Adipocyte (in vitro differentiated cells): ENCODE measurements around the gene LEMD3.
A peak's percentile ranks its signal among the peaks of the same experiment; 100 is the strongest.

Source experiments
- DNase-seq: peaks from one replicate; pipeline ENCODE4 v3.0.0-alpha.2; 2015; ENCODE audit warnings: low read depth
- H3K27me3 ChIP-seq: replicated peaks from 2 replicates; pipeline ENCODE4 v1.7.0; 2013; ENCODE audit warnings: mild to moderate bottlenecking, low read length, moderate library complexity; ENCODE audit not compliant: control insufficient read depth, insufficient read depth
- H3K36me3 ChIP-seq: 2 replicates; pipeline ENCODE4 v1.7.0; 2013; ENCODE audit warnings: low read length, mild to moderate bottlenecking, moderate library complexity; ENCODE audit not compliant: control insufficient read depth, insufficient read depth, severe bottlenecking
- H3K4me1 ChIP-seq: 2 replicates; pipeline ENCODE4 v1.7.0; 2013; ENCODE audit warnings: mild to moderate bottlenecking, low read length, moderate library complexity; ENCODE audit not compliant: control insufficient read depth, insufficient read depth
- H3K4me3 ChIP-seq: 2 replicates; pipeline ENCODE4 v1.7.0; 2013; ENCODE audit warnings: mild to moderate bottlenecking, low read length, moderate library complexity
- H3K9ac ChIP-seq: 2 replicates; pipeline ENCODE4 v1.7.0; 2013; ENCODE audit warnings: mild to moderate bottlenecking, low read length, moderate library complexity
- H3K9me3 ChIP-seq: 2 replicates; pipeline ENCODE4 v1.7.0; 2013; ENCODE audit warnings: mild to moderate bottlenecking, low read length, moderate library complexity; ENCODE audit not compliant: control insufficient read depth

The LEMD3 gene

GRCh38 chr12:65208964-65209654 lies 39.7 kb downstream of the LEMD3 start:
- no peak overlapping the region for H3K4me3 ChIP-seq
- H3K4me1 ChIP-seq, result no peaks in the 10 kb centered on the region
- H3K9me3 ChIP-seq, result no peaks in the 10 kb centered on the region
- no peaks in the 10 kb centered on the region for H3K27me3 ChIP-seq
- no peak overlapping the region for H3K9ac ChIP-seq
- peaks cover 3% of the 10 kb centered on the region for H3K36me3 ChIP-seq
- DNase-seq, result no peak

- H3K27me3 ChIP-seq, result no peaks in the 10 kb centered on the region
- no peak overlapping the region for H3K4me3 ChIP-seq
- H3K4me1 ChIP-seq, result no peaks in the 10 kb centered on the region
- H3K9ac ChIP-seq, result no peak overlapping the region
- no peaks in the 10 kb centered on the region for H3K9me3 ChIP-seq
- no peak for DNase-seq
- peaks cover 3% of the 10 kb centered on the region for H3K36me3 ChIP-seq
These were observed 40.3 kb downstream of the LEMD3 start for GRCh38 chr12:65209655-65210043.

GRCh38 chr12:65217086-65217485 lies 47.7 kb downstream of the LEMD3 start:
- Histone ChIP-seq H3K9ac (no peak overlapping the region), H3K36me3 (peaks cover 43% of the 10 kb centered on the region), H3K4me3 (no peak overlapping the region), H3K27me3 (no peaks in the 10 kb centered on the region), H3K4me1 (no peaks in the 10 kb centered on the region), H3K9me3 (peaks cover 13% of the 10 kb centered on the region)
- no peak for DNase-seq

- H3K4me3 ChIP-seq, result no peak overlapping the region
- H3K36me3 ChIP-seq, result peaks cover 47% of the 10 kb centered on the region
- no peaks in the 10 kb centered on the region for H3K4me1 ChIP-seq
- no peaks in the 10 kb centered on the region for H3K27me3 ChIP-seq
- no peak for DNase-seq
- H3K9me3 ChIP-seq, result peaks cover 16% of the 10 kb centered on the region
- H3K9ac ChIP-seq, result no peak overlapping the region
These were observed 51.4 kb downstream of the LEMD3 start for GRCh38 chr12:65220761-65221160.

GRCh38 chr12:65229441-65229840 lies 60.1 kb downstream of the LEMD3 start:
- peaks cover 12% of the 10 kb centered on the region for H3K9me3 ChIP-seq

GRCh38 chr12:65232476-65233077 lies 63.2 kb downstream of the LEMD3 start:
- Histone ChIP-seq H3K9me3 (peaks cover 9% of the 10 kb centered on the region), H3K9ac (peak overlapping the region; percentile 5), H3K36me3 (peaks cover 9% of the 10 kb centered on the region), H3K27me3 (no peaks in the 10 kb centered on the region), H3K4me1 (peaks cover 4% of the 10 kb centered on the region), H3K4me3 (peak overlapping the region; percentile 3)
- peak; percentile 69 for DNase-seq

More at GRCh38 chr12:65229441-65229840, 60.1 kb downstream of the LEMD3 start:
- peak; percentile 53 for DNase-seq
- Histone ChIP-seq H3K36me3 (peaks cover 9% of the 10 kb centered on the region), H3K9ac (no peak overlapping the region), H3K4me1 (peaks cover 4% of the 10 kb centered on the region), H3K27me3 (no peaks in the 10 kb centered on the region), H3K4me3 (no peak overlapping the region)

GRCh38 chr12:65237153-65237552 lies 67.8 kb downstream of the LEMD3 start:
- DNase-seq, result no peak
- H3K4me1 ChIP-seq, result no peaks in the 10 kb centered on the region
- H3K4me3 ChIP-seq, result no peak overlapping the region
- H3K27me3 ChIP-seq, result no peaks in the 10 kb centered on the region
- peaks cover 25% of the 10 kb centered on the region for H3K36me3 ChIP-seq
- H3K9ac ChIP-seq, result no peak overlapping the region
- H3K9me3 ChIP-seq, result no peaks in the 10 kb centered on the region

- H3K9me3 ChIP-seq, result no peaks in the 10 kb centered on the region
- no peaks in the 10 kb centered on the region for H3K27me3 ChIP-seq
- H3K36me3 ChIP-seq, result peaks cover 38% of the 10 kb centered on the region
- H3K4me1 ChIP-seq, result no peaks in the 10 kb centered on the region
- H3K4me3 ChIP-seq, result no peak overlapping the region
- no peak overlapping the region for H3K9ac ChIP-seq
- DNase-seq, result peak; percentile 18
These were observed 69.2 kb downstream of the LEMD3 start for GRCh38 chr12:65238609-65239008.

GRCh38 chr12:65248656-65249633 lies 79.6 kb downstream of the LEMD3 start:
- H3K4me1 ChIP-seq, result peaks cover 8% of the 10 kb centered on the region
- H3K9ac ChIP-seq, result no peak overlapping the region
- no peak overlapping the region for H3K4me3 ChIP-seq
- no peaks in the 10 kb centered on the region for H3K27me3 ChIP-seq
- H3K36me3 ChIP-seq, result peaks cover 40% of the 10 kb centered on the region
- no peak for DNase-seq
- H3K9me3 ChIP-seq, result no peaks in the 10 kb centered on the region

GRCh38 chr12:65252515-65252914 lies 83.1 kb downstream of the LEMD3 start:
- Histone ChIP-seq H3K4me3 (no peak overlapping the region), H3K9me3 (no peaks in the 10 kb centered on the region), H3K36me3 (peaks cover 16% of the 10 kb centered on the region), H3K27me3 (no peaks in the 10 kb centered on the region), H3K9ac (no peak overlapping the region), H3K4me1 (peaks cover 8% of the 10 kb centered on the region)
- no peak for DNase-seq

GRCh38 chr12:65257986-65258385 lies 88.6 kb downstream of the LEMD3 start:
- H3K27me3 ChIP-seq, result no peaks in the 10 kb centered on the region
- H3K36me3 ChIP-seq, result no peaks in the 10 kb centered on the region
- no peaks in the 10 kb centered on the region for H3K4me1 ChIP-seq
- no peak overlapping the region for H3K4me3 ChIP-seq
- no peak for DNase-seq
- H3K9me3 ChIP-seq, result no peaks in the 10 kb centered on the region
- no peak overlapping the region for H3K9ac ChIP-seq
